HUES6 (cell line): ENCODE measurements around the gene TSPAN33.

Experiments
- H3K27ac ChIP-seq: 2 replicates; pipeline ENCODE4 v1.7.0; 2013; ENCODE audit warnings: low read depth, mild to moderate bottlenecking, low read length, inconsistent platforms
- H3K27me3 ChIP-seq: 2 replicates; pipeline ENCODE4 v1.6.1; 2013; ENCODE audit warnings: low read length; ENCODE audit not compliant: control insufficient read depth, insufficient read depth
- H3K36me3 ChIP-seq: 2 replicates; pipeline ENCODE4 v1.6.1; 2013; ENCODE audit warnings: low read length; ENCODE audit not compliant: control insufficient read depth, insufficient read depth
- H3K4me1 ChIP-seq: 2 replicates; pipeline ENCODE4 v1.6.1; 2013; ENCODE audit warnings: low read length; ENCODE audit not compliant: control insufficient read depth, insufficient read depth
- H3K4me3 ChIP-seq: 2 replicates; pipeline ENCODE4 v1.5.1; 2013; ENCODE audit warnings: low read depth, low read length
- H3K9ac ChIP-seq: one replicate; pipeline ENCODE4 v1.6.1; 2013; ENCODE audit warnings: mild to moderate bottlenecking, low read length
- H3K9me3 ChIP-seq: 2 replicates; pipeline ENCODE4 v1.6.1; 2013; ENCODE audit warnings: low read depth, low read length; ENCODE audit not compliant: control insufficient read depth, insufficient read depth

Gene TSPAN33

GRCh38 chr7:129176916-129177710 is 32.6 kb downstream of the TSPAN33 start:
- Histone ChIP-seq H3K4me1 (no peaks in the 10 kb centered on the region), H3K27me3 (no peaks in the 10 kb centered on the region), H3K4me3 (no peak overlapping the region), H3K36me3 (no peaks in the 10 kb centered on the region), H3K9me3 (peaks cover 6% of the 10 kb centered on the region; the same call in 1 of the 2 replicates), H3K9ac (no peak overlapping the region), H3K27ac (no peak overlapping the region)

DNA sequence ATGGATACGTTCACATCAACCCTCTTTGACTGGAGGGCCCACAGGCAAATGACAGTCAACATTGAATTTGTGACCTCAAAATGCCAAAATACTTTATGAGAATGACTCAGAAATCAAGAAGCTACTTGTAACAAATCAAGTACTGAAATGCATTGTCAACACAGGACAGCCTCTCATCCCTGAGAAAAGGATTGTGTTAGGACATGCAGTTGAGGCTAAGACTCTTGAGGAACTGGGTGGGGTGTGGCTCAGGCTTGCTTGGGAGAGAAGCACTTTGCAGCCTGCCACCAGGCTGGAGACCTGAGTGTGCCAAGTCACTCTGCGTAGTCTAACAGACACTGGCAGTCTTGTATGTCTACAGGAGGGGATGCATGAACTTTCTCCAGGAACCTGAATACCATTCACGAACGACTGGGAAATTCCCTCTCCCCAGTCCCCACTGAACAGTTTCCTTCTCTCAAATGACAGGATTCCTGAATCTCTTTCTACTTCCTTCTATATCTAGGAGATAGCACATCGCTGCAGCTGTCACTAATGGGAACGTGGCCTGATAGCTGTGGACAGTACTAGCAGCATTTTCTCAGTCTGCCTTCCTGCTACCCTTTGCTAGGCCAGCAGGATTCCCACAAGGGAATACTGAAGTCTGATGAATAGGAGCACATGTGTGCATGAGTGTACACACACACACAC is 40.6 kb downstream of the TSPAN33 start:
- Histone ChIP-seq H3K9me3 (no peaks in the 10 kb centered on the region), H3K36me3 (no peaks in the 10 kb centered on the region), H3K4me3 (no peak overlapping the region), H3K4me1 (peaks cover 11% of the 10 kb centered on the region), H3K9ac (no peak overlapping the region), H3K27ac (no peak overlapping the region), H3K27me3 (peaks cover 30% of the 10 kb centered on the region)

DNA sequence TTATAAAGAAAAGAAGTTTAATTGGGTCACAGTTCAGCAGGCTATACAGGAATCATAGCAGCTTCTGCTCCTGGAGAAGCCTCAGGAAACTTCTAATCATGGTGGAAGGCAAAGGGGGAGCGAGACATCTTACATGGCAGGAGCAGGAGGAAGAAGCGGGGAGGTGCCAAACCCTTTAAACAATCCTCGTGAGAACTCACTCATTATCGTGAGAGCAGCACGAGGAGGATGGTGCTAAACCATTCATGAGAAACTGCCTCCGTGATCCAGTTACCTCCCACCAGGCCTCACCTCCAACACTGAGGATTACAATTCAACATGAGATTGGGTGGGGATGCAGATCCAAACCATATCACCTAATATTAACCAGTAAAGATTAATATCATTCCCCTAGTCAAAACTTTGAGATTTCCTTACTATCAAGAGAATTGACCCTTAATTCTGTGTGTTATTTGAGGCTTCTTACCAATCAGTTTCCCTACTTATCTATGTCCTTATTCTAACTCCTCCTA is 42.3 kb downstream of the TSPAN33 start:
- no peak overlapping the region for H3K9ac ChIP-seq
- H3K4me1 ChIP-seq = peaks cover 11% of the 10 kb centered on the region
- peaks cover 30% of the 10 kb centered on the region for H3K27me3 ChIP-seq
- no peaks in the 10 kb centered on the region for H3K9me3 ChIP-seq
- no peak overlapping the region for H3K4me3 ChIP-seq
- no peak overlapping the region for H3K27ac ChIP-seq
- no peaks in the 10 kb centered on the region for H3K36me3 ChIP-seq

DNA sequence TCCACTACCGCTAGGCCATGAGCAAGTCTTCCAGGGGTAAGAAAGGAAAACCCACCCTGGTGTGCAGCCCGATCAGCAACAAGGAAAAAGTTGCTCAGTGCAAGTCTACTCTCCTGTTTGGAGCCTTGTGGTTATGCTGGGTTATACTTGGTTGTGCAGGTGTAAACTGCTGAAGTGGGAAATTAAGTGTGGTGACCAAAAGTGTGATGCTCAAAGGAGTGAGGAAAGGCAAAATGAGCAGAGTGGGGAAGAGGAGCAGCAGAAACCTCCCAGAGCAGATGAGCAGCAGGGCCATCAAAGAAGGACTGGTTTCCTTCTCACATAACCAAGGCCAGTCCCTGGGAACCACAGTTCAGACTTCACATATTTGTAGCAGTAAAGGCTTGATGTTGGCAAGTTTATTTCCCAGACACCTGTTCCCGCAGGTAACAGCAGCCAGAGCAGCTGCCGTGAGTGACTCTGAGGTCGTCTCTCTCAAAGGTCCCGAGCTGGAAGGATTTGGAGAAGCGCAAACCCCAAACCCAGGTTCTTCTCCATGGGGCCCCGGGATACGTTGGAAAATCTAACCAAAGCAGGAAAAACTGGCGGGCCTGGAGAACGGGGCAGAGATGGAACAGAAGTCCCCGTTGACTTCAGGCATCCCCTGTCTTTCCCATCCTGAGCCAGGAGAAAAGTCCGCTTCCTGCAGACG is 43.3 kb downstream of the TSPAN33 start:
- Histone ChIP-seq H3K4me1 (peaks cover 11% of the 10 kb centered on the region), H3K9me3 (no peaks in the 10 kb centered on the region), H3K4me3 (peak overlapping the region; percentile 88), H3K27me3 (peaks cover 30% of the 10 kb centered on the region), H3K36me3 (no peaks in the 10 kb centered on the region), H3K9ac (peak overlapping the region; percentile 82), H3K27ac (no peak overlapping the region)

- Histone ChIP-seq H3K27ac (peak within 1 kb of the TSS; percentile 82), H3K9me3 (no peaks in the 10 kb centered on the region), H3K27me3 (peaks cover 30% of the 10 kb centered on the region), H3K36me3 (no peaks in the 10 kb centered on the region), H3K9ac (peak within 1 kb of the TSS; percentile 82), H3K4me1 (peaks cover 11% of the 10 kb centered on the region), H3K4me3 (peak within 1 kb of the TSS; percentile 88)
Observed at GRCh38 chr7:129188372-129188891, 43.9 kb downstream of the TSPAN33 start, which contains the start of gene SMO. TSS of gene SMO (plus strand) at chr7:129188633. CDS start at chr7:129189152, 519 bp downstream.

GRCh38 chr7:129188892-129189660 is 44.6 kb downstream of the TSPAN33 start:
- Histone ChIP-seq H3K36me3 (no peaks in the 10 kb centered on the region), H3K9me3 (no peaks in the 10 kb centered on the region), H3K4me3 (peak overlapping the region; percentile 88), H3K27me3 (peaks cover 30% of the 10 kb centered on the region), H3K9ac (peak overlapping the region; percentile 82), H3K27ac (peak overlapping the region; percentile 82), H3K4me1 (peaks cover 11% of the 10 kb centered on the region)

DNA sequence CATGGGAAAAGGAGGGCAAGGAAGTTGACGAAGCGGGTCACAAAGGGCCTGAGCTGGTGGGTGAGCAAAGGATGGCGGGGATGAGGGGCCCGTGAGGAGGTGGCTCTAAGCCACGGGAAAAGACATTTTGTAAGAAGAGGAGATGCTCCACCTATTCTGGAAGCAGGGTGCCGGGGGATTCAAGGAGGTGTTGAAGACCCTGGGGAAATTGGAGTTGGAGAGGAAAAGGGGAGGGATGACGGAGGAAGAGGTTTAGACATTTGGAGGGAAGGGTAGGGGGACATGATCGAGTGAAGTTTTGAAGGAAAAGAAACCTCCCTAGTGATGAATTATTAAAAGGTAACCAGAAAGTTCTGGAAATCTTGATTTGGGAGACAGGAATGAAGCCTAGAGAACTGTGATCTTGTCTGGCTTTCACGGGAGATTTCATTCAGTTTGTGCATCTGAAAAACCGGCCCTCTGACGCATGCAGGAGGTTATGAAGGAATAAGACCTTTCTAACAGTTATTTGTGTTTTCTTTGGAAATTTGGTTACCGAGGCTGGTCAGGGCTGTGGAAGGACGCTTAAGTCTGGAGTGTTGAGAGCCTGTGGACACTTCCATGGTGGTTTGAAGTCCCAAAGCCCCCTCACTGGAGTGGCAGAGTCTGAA is 45.3 kb downstream of the TSPAN33 start:
- Histone ChIP-seq H3K4me3 (peak overlapping the region; percentile 88), H3K9me3 (no peaks in the 10 kb centered on the region), H3K27ac (no peak overlapping the region), H3K4me1 (peaks cover 11% of the 10 kb centered on the region), H3K27me3 (peaks cover 30% of the 10 kb centered on the region), H3K9ac (peak overlapping the region; percentile 82), H3K36me3 (no peaks in the 10 kb centered on the region)

DNA sequence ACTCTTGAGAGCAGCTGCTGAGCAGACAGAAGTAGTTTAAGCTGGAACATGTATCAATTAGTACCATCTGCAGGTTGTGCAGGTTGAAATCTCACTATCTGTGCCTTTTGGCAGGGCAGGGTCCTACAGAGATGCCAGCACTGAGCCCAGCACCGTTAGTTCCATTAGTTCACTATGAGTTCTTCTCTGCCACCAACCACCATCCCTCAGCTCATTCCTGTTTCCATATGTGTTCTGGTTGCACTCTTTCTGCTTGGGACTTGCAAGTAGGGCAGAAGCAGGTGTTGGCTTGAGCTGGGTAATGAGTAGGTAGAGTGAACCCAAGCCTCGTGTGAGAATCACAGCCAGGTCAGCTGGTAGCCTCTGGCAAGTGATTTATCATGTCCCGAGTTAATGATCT is 46.8 kb downstream of the TSPAN33 start:
- Histone ChIP-seq H3K27ac (no peak overlapping the region), H3K4me3 (no peak overlapping the region), H3K9me3 (0 out of 2 replicates have a peak, but pooled peaks cover 2% of the 10 kb centered on the region), H3K27me3 (peaks cover 28% of the 10 kb centered on the region), H3K9ac (no peak overlapping the region), H3K36me3 (no peaks in the 10 kb centered on the region), H3K4me1 (peaks cover 11% of the 10 kb centered on the region)

DNA sequence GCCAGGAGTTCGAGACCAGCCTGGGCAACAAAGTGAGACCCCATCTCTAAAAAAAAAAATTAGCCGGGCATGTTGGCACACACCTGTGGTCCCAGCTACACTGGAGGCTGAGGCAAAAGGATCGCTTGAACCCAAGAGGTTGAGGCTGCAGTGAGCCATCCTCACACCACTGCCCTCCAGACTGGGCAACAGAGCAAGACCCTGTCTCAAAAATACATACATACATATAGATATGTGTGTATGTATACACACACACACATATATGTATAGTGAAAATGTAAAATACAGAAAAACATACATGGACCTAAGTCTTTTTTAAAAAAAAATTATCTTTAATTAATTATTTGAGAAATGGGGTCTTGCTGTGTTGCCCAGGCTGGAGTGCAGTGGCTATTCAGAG is 49.4 kb downstream of the TSPAN33 start:
- no peak overlapping the region for H3K4me3 ChIP-seq
- H3K36me3 ChIP-seq = no peaks in the 10 kb centered on the region
- H3K9ac ChIP-seq = no peak overlapping the region

GRCh38 chr7:129197771-129198170 is 53.3 kb downstream of the TSPAN33 start:
- no peaks in the 10 kb centered on the region for H3K27me3 ChIP-seq
- no peak overlapping the region for H3K27ac ChIP-seq
- no peaks in the 10 kb centered on the region for H3K4me1 ChIP-seq
- no peaks in the 10 kb centered on the region for H3K36me3 ChIP-seq
- no peak overlapping the region for H3K9ac ChIP-seq
- H3K4me3 ChIP-seq = no peak overlapping the region
- H3K9me3 ChIP-seq = 0 out of 2 replicates have a peak, but pooled peaks cover 4% of the 10 kb centered on the region

More for the DNA sequence above, 49.4 kb downstream of the TSPAN33 start:
- Histone ChIP-seq H3K9me3 (0 out of 2 replicates have a peak, but pooled peaks cover 4% of the 10 kb centered on the region), H3K4me1 (peaks cover 4% of the 10 kb centered on the region; the same call in 1 of the 2 replicates), H3K27me3 (peaks cover 8% of the 10 kb centered on the region; the same call in 1 of the 2 replicates), H3K27ac (no peak overlapping the region)
